ENCODE data around the gene DHRS2. TPM values are rescaled to one million over a fixed set of nuclear protein-coding genes. Genes with fewer than 3 reads are reported as not detected.

Gene DHRS2
- total and polyA plus RNA-seq, 10 of the 15 experiments (the other 5 are each of a cell fraction or from before 2014, with no cell fraction given), result 0.09 to 1.8 (median 0.73) TPM; not detected in 1

DNA sequence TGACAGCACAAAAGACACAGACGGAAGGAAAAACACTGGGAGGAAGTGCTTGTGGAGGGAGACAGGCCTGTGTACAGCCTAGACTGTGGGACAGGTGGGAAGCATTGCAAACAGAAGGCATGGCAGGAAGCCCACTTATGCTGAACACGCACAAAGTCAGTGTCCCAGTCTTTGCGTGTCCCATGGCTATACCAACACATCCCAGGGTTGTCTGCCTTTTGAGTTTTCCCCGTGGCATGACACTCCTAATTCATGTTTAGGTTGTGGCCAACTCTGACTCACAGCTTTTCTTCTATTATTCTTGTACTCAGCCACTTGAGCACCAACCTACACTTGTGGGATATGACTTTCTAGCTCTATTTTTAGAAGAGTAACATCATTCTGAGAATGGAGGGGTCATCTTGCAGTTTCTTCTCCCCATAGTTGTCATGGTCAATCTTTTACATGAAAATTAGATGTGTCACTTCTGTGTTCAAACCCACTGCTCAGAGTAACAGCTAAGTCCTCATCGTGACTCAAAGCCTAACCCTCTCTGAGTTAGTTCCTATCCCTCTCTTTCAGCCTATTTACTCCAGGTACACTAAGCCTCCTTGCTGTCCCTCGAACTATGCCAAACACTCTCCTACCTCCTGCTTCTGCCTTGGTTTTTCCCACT lies 30.1 kb upstream of the DHRS2 start (continued):
- TF ChIP-seq MEF2A (IDR thresholded peaks at IDR 0.05; ENCODE audit: insufficient read depth, low read depth, low read length) (peak; percentile 99), NRF1 (conservative IDR thresholded peaks at IDR 0.05; ENCODE audit: low read depth, low read length) (no peak), MTA2 (IDR thresholded peaks at IDR 0.05; ENCODE audit: low read depth) (peak; percentile 80; the same call in 1 of the 2 replicates), ZBED1 (IDR thresholded peaks at IDR 0.05; ENCODE audit: borderline replicate concordance) (peak; percentile 82; the same call in 1 of the 2 replicates), SRF (IDR thresholded peaks at IDR 0.05; ENCODE audit: low read depth in 2 of 2, low read length in 2 of 2) (0 out of 4 replicates have a peak, but pooled peaks of 1 of the 2 experiments have one; percentile 22), NR2C2 (IDR thresholded peaks at IDR 0.05; ENCODE audit: borderline replicate concordance, control insufficient read depth, insufficient read length, low read depth) (no peak), TCF7 (IDR thresholded peaks at IDR 0.05; ENCODE audit: borderline replicate concordance) (no peak), BHLHE40 (IDR thresholded peaks at IDR 0.05; ENCODE audit: borderline replicate concordance in 1 of 2, low read depth in 2 of 2, low read length in 1 of 2) (peak in 1 of 2 experiments; percentile 21; a peak in 2 of 4 replicates), FOXM1 (IDR thresholded peaks at IDR 0.05; ENCODE audit: low read depth, low read length) (peak; percentile 95), HDGF (IDR thresholded peaks at IDR 0.05) (no peak; the same call in 1 of the 2 replicates), NR2C1 (IDR thresholded peaks at IDR 0.05) (no peak), ZNF687 (IDR thresholded peaks at IDR 0.05) (peak; percentile 32; the same call in 1 of the 2 replicates), MYB (IDR thresholded peaks at IDR 0.05; ENCODE audit: borderline replicate concordance, low read depth, low read length) (no peak), ZNF274 (IDR thresholded peaks at IDR 0.05; ENCODE audit: insufficient read depth, insufficient read length) (no peak), ZNF622 (IDR thresholded peaks at IDR 0.05) (no peak), DPF2 (IDR thresholded peaks at IDR 0.05) (peak; percentile 69), ZZZ3 (IDR thresholded peaks at IDR 0.05; ENCODE audit: control insufficient read depth, insufficient read length, low read depth) (no peak), CBFB (IDR thresholded peaks at IDR 0.05; ENCODE audit: low read depth) (peak; percentile 67), KDM1A (IDR thresholded peaks at IDR 0.05; ENCODE audit: borderline replicate concordance) (no peak), IKZF1 (conservative IDR thresholded peaks at IDR 0.05) (peak; percentile 90), CBX5 (IDR thresholded peaks at IDR 0.05; ENCODE audit: low read depth) (peak; percentile 90; the same call in 1 of the 2 replicates), ESRRA (IDR thresholded peaks at IDR 0.05; ENCODE audit: low read length) (no peak), RBBP5 (conservative IDR thresholded peaks at IDR 0.05) (no peak), ATF7 (IDR thresholded peaks at IDR 0.05; ENCODE audit: low read depth) (peak; percentile 92), NBN (IDR thresholded peaks at IDR 0.05) (peak; percentile 66; the same call in 1 of the 2 replicates)
- TF ChIP-seq, protein P1, sequence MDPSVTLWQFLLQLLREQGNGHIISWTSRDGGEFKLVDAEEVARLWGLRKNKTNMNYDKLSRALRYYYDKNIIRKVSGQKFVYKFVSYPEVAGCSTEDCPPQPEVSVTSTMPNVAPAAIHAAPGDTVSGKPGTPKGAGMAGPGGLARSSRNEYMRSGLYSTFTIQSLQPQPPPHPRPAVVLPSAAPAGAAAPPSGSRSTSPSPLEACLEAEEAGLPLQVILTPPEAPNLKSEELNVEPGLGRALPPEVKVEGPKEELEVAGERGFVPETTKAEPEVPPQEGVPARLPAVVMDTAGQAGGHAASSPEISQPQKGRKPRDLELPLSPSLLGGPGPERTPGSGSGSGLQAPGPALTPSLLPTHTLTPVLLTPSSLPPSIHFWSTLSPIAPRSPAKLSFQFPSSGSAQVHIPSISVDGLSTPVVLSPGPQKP (IDR thresholded peaks at IDR 0.05; ENCODE audit: low read depth, low read length), result no peak
- TF ChIP-seq, protein P2, sequence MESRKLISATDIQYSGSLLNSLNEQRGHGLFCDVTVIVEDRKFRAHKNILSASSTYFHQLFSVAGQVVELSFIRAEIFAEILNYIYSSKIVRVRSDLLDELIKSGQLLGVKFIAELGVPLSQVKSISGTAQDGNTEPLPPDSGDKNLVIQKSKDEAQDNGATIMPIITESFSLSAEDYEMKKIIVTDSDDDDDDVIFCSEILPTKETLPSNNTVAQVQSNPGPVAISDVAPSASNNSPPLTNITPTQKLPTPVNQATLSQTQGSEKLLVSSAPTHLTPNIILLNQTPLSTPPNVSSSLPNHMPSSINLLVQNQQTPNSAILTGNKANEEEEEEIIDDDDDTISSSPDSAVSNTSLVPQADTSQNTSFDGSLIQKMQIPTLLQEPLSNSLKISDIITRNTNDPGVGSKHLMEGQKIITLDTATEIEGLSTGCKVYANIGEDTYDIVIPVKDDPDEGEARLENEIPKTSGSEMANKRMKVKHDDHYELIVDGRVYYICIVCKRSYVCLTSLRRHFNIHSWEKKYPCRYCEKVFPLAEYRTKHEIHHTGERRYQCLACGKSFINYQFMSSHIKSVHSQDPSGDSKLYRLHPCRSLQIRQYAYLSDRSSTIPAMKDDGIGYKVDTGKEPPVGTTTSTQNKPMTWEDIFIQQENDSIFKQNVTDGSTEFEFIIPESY (IDR thresholded peaks at IDR 0.05), result no peak

Measured in GM12878 (cell line).